A204.1 (cell line): ENCODE measurements around the gene LRBA.
"Not testable (repeated sequence)": the region's sequence is repeated elsewhere in the genome, so short reads cannot be mapped to it uniquely, and the experiment has no call there.

Source experiments
- FAIRE-seq: peaks from 2 replicates; lab custom pipeline; 2012; peaks lifted over from hg19 to GRCh38; lab: Jason Lieb, UNC

LRBA gene

GRCh38 chr4:151015459-151016347 is 619 bp upstream of the LRBA start:
- FAIRE-seq: no peak

GRCh38 chr4:151013944-151014343 is 1.1 kb downstream of the LRBA start:
- no peak for FAIRE-seq

- FAIRE-seq: no peak
These were observed 1.6 kb downstream of the LRBA start for GRCh38 chr4:151013491-151013890.

GRCh38 chr4:151012820-151013219 is 2.3 kb downstream of the LRBA start:
- FAIRE-seq: no peak

GRCh38 chr4:151012376-151012775 is 2.7 kb downstream of the LRBA start:
- FAIRE-seq: no peak

GRCh38 chr4:151004222-151004621 is 10.9 kb downstream of the LRBA start:
- no peak for FAIRE-seq

GRCh38 chr4:151000747-151001429 is 14.2 kb downstream of the LRBA start:
- FAIRE-seq: no peak

- no peak for FAIRE-seq
These were observed 16.0 kb downstream of the LRBA start for GRCh38 chr4:150999086-150999485.

- no peak for FAIRE-seq
These were observed 17.9 kb downstream of the LRBA start for GRCh38 chr4:150997141-150997540.

GRCh38 chr4:150994721-150995120 is 20.4 kb downstream of the LRBA start:
- no peak for FAIRE-seq

- FAIRE-seq: not testable (repeated sequence)
These were observed 21.5 kb downstream of the LRBA start for GRCh38 chr4:150993577-150993976.

- FAIRE-seq: no peak
These were observed 24.1 kb downstream of the LRBA start for GRCh38 chr4:150990993-150991392.

GRCh38 chr4:150990250-150990649 is 24.8 kb downstream of the LRBA start:
- no peak for FAIRE-seq

GRCh38 chr4:150988238-150988637 is 26.8 kb downstream of the LRBA start:
- no peak for FAIRE-seq

- no peak for FAIRE-seq
These were observed 27.9 kb downstream of the LRBA start for GRCh38 chr4:150987204-150987603.

GRCh38 chr4:150986085-150986484 is 29.0 kb downstream of the LRBA start:
- no peak for FAIRE-seq

- no peak for FAIRE-seq
These were observed 31.2 kb downstream of the LRBA start for GRCh38 chr4:150983851-150984250.

- no peak for FAIRE-seq
These were observed 32.4 kb downstream of the LRBA start for GRCh38 chr4:150982557-150983233.

- no peak for FAIRE-seq
These were observed 36.1 kb downstream of the LRBA start for GRCh38 chr4:150978738-150979575.

GRCh38 chr4:150976478-150977118 is 38.5 kb downstream of the LRBA start:
- no peak for FAIRE-seq

GRCh38 chr4:150974750-150975149 is 40.3 kb downstream of the LRBA start:
- FAIRE-seq: no peak

GRCh38 chr4:150974252-150974640 is 40.8 kb downstream of the LRBA start:
- FAIRE-seq: no peak
